ENCODE measurements around the gene RAB34.

Gene RAB34

DNA sequence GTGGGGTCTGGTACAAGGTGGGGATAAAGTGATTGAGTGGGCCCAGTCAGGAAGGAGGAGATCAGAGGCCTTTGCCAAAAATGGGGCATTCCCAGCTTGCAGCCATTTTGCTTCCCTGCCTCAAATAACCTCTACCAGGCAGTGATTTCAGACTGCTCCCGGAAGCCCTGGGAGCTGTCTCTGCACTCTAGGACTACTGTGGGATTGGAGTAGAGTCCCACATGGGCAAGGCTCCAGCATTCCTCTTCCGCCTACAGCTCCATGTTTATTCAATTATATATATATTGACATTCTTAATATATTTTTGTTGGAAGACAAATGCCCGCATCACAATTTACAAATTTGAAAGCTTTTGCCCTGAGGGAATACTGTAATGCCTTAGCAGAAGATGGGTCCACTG lies 42.2 kb downstream of the RAB34 start:
- DNase-seq (ENCODE audit: low spot score): no peak

DNA sequence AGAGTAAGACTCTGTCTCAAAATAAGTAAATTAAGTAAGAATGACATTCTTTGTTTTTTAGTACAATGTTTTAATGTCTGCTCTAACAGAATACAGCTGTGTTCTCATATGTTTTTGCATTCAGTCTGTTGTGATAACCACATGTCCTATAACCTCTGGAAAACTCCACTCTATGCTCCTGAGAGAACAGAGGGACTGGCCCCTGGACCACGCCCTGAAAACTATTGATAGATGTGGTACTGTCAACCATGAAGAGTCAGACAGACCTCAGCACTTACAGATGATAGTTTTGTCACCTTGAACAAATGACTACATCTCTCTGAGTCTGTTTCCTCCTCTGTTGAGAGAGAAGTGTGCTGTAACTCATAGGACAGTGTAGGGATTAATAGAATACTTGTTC lies 47.8 kb downstream of the RAB34 start:
- no peak for DNase-seq (ENCODE audit: low spot score)

DNA sequence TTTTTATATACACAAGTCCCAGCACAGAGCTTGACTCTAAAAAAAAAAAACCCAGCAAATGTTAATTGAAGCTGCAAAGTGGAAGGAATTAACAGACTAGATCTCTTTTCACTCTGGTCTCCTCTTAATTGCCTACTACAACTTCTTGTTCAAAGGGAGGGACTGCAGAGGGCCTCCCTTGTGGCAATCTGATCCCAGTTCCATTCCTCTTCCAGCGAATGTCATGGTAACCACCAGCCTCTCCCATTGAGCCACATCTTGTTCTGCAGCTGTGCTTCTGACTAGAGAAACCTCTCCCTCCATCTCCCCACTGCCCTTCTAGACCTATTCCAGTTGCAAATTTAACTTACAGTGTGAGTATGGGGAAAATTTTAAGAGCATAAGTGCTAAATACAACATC lies 49.8 kb downstream of the RAB34 start:
- DNase-seq (ENCODE audit: low spot score): no peak

DNA sequence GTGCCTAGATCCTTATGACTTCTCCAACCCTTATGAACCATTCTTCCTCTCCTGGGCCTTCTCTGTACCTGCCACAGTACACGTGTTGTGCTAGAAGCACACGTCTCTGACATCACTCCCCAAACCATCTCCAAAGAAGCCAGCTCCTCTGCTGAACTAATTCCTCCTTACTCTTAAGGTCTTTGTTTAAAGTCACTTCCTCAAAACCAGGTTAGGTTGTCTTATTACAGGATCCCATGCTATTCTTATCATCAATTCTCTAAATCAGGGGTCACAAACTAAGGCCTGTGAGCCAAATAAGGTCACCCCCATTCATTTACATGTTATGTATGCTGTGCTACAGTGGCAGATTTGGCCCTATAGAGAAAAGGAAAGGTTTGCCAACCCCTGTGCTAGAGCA lies 51.7 kb downstream of the RAB34 start:
- no peak for DNase-seq (ENCODE audit: low spot score)

Data from AG08395 (cell line).